HL-60 (cell line): ENCODE data around the gene SMIM3.
A peak's percentile ranks its signal among the peaks of the same experiment; 100 is the strongest.

Experiments
- DNase-seq, 2 experiments: peaks; one replicate each; pipeline ENCODE4 v3.0.0-alpha.2; 2010 to 2020; ENCODE audit warnings: low read depth in 1 of 2, low spot score in 1 of 2
- H3K27ac ChIP-seq: fragments of 250-450 bp; sonication (Bioruptor Pico); replicated peaks from 2 replicates; pipeline ENCODE4 v1.5.1; 2020; ENCODE audit warnings: mild to moderate bottlenecking, moderate library complexity
- H3K27me3 ChIP-seq: fragments of 250-450 bp; sonication (Bioruptor Pico); 2 replicates; pipeline ENCODE4 v1.5.1; 2021; ENCODE audit warnings: mild to moderate bottlenecking, moderate library complexity; ENCODE audit not compliant: insufficient read depth, poor library complexity, severe bottlenecking
- H3K4me3 ChIP-seq: replicated peaks from 2 replicates; pipeline ENCODE4 v1.5.1; 2011; ENCODE audit warnings: mild to moderate bottlenecking, control low read depth, low read length; ENCODE audit not compliant: insufficient read depth
- CTCF ChIP-seq: IDR thresholded peaks from one replicate; pipeline ENCODE4 v1.5.1; 2011; ENCODE audit warnings: low read length, control low read depth, inconsistent platforms; ENCODE audit not compliant: insufficient read depth
- GABPA ChIP-seq: IDR thresholded peaks from 2 replicates; pipeline ENCODE4 v1.6.1; 2012; ENCODE audit warnings: low read depth
- POLR2AphosphoS5 ChIP-seq: IDR thresholded peaks from 2 replicates; pipeline ENCODE4 v1.6.1; 2012; ENCODE audit warnings: low read depth
- REST ChIP-seq: IDR thresholded peaks from 2 replicates; pipeline ENCODE4 v1.6.1; 2012; ENCODE audit warnings: low read depth; ENCODE audit not compliant: insufficient replicate concordance
- SPI1 ChIP-seq: IDR thresholded peaks from 2 replicates; pipeline ENCODE4 v1.6.1; 2012; ENCODE audit warnings: low read depth, mild to moderate bottlenecking, borderline replicate concordance

The SMIM3 gene

DNA sequence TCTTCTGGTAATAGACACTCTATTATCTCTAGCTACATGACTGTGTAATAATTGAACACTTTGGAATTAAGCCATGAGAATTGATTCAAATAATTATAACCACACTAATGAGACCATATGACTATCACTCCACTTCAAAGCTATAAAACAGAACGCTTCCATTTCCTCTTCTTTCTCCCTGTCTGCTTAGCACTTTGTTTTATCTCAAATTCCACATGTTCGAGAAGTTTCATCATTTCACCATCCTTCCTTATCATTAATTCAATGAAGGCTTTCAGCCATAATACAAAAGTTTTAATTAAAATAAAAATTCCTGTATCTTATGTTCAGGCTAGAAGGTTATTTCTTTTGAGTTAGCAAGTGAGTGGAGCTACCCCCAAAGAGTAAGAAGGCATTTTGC lies 12.3 kb upstream of the SMIM3 start:
- Histone ChIP-seq H3K27me3 (no peaks in the 10 kb centered on the region), H3K27ac (peak overlapping the region; percentile 92), H3K4me3 (no peak overlapping the region)
- no peak for TF ChIP-seq CTCF
- no peak for TF ChIP-seq GABPA
- TF ChIP-seq SPI1: peak; percentile 38; the same call in 1 of the 2 replicates
- no peak for TF ChIP-seq POLR2AphosphoS5
- no peak for DNase-seq

DNA sequence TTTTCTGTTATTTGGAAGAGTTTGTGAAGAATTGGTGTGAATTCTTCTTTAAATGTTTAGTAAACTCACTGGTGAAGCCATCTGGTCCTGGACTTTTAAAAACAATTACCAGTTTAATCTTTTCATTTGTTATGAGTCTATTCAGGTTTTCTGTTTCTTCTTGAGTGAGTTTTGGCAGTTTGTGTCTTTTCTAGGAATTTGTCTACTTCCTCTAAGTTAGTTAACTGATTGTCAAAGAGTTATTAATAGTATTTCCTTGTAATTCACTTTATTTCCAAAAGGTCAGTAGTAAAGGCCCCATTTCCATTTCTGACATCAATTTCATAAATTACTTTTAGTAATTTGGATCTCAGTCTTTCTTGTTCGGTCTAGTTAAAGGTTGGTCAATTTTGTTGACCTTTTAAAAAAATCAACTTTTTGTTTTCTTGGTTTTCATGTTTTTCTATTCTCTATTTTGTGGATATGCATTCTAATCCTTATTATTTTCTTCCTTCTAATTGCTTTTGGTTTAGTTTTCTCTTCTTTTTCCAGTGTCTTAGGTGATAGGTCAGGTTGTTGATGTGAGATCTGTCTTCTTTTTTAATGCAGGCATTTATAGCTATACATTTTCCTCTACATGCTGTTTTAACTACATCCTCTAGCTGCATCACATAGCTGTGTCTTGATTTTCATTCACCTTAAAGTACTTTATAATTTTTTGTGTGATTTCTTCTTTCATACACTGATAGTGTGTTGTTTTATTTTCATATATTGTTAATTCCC lies 7.3 kb upstream of the SMIM3 start:
- no peak for TF ChIP-seq CTCF

GRCh38 chr5:150774145-150774544 lies 4.4 kb upstream of the SMIM3 start:
- DNase-seq: no peak
- Histone ChIP-seq H3K4me3 (no peak overlapping the region), H3K27me3 (no peaks in the 10 kb centered on the region), H3K27ac (no peak overlapping the region)
- TF ChIP-seq POLR2AphosphoS5 (no peak), SPI1 (no peak), REST (no peak), CTCF (no peak), GABPA (no peak)

More for the DNA sequence above, 7.3 kb upstream of the SMIM3 start:
- H3K4me3 ChIP-seq: no peak overlapping the region
- H3K27ac ChIP-seq: no peak overlapping the region
- no peaks in the 10 kb centered on the region for H3K27me3 ChIP-seq
- no peak for DNase-seq

- Histone ChIP-seq H3K4me3 (peak overlapping the region; percentile 93; the same call in 1 of the 2 replicates), H3K27ac (no peak overlapping the region), H3K27me3 (no peaks in the 10 kb centered on the region)
- TF ChIP-seq SPI1: no peak
- TF ChIP-seq POLR2AphosphoS5: no peak
- no peak for TF ChIP-seq GABPA
- DNase-seq: no peak
These were observed 872 bp upstream of the SMIM3 start for GRCh38 chr5:150777685-150778084.

DNA sequence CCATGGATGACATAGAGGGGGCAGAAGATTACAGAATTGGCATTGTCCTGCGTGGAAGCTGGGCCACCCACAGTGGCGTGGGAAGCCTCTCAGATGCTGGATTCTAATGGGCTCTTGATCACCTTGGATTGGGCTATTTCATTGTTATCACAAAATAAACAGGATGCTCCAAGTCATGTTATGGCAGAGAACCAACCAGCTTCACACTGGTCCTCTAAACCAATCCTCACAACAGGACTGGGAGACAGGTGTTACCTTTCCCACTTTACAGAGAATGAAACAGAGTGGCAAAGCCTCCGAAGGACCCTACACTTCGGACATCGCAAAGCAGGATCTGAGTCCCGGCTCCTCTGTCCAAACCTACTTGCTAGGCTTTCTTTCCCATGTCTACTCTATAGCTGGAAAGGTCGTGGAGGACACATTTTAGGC lies 455 bp upstream of the SMIM3 start:
- no peaks in the 10 kb centered on the region for H3K27me3 ChIP-seq
- DNase-seq: no peak
- H3K27ac ChIP-seq: peak overlapping the region; percentile 85
- peak overlapping the region; percentile 93 for H3K4me3 ChIP-seq
- no peak for TF ChIP-seq CTCF
